Prostate gland (tissue), 2 donors: ENCODE results near the gene UPF3B.
A peak's percentile ranks its signal among the peaks of the same experiment; 100 is the strongest.

Experiments used
- CTCF ChIP-seq, 4 experiments: fragments of 200-600 bp in 2 of 4; fragments of 450-650 bp in 2 of 4; sonication (generic) in 2 of 4; IDR thresholded peaks; 1 replicate in 3 of 4; 2 replicates in 1 of 4; pipeline ENCODE4 v1.5.1; 2016 to 2019; ENCODE audit warnings: antibody characterized with exemption in 4 of 4, mild to moderate bottlenecking in 2 of 4, moderate library complexity in 2 of 4
- POLR2A ChIP-seq: fragments of 450-650 bp; IDR thresholded peaks from one replicate; pipeline ENCODE4 v1.6.1; 2016; ENCODE audit warnings: antibody characterized with exemption, mild to moderate bottlenecking

- no peak for TF ChIP-seq CTCF (IDR thresholded peaks at IDR 0.05)
- peak; percentile 53 for TF ChIP-seq POLR2A
Observed at GRCh38 chrX:119871599-119872395, 19.0 kb upstream of the UPF3B start, which contains the start of the genes NDUFA1 and RNF113A.
